ENCODE results near the gene NAA80. TPM values are rescaled to one million over a fixed set of nuclear protein-coding genes. Genes with fewer than 3 reads are reported as not detected.

NAA80 gene
- total RNA-seq, 1 donor from 2014 or later = 6.3 TPM

GRCh38 chr3:50258979-50259378 lies 40.2 kb downstream of the NAA80 start:
- Mint-ChIP-seq H3K9me3 (ENCODE audit: unreplicated experiment) (no peaks in the 10 kb centered on the region), H3K27ac (ENCODE audit: unreplicated experiment) (peak overlapping the region; percentile 41)
- no peak for DNase-seq (ENCODE audit: low read depth)

GRCh38 chr3:50258029-50258680 lies 41.0 kb downstream of the NAA80 start:
- H3K4me2 ChIP-seq (ENCODE audit: low read length) = no peak overlapping the region
- Mint-ChIP-seq H3K4me1 (ENCODE audit: low read depth, unreplicated experiment) (peaks cover 22% of the 10 kb centered on the region), H3K4me3 (ENCODE audit: unreplicated experiment) (no peak overlapping the region), H3K27me3 (ENCODE audit: low read depth, unreplicated experiment) (no peaks in the 10 kb centered on the region), H3K36me3 (ENCODE audit: low read depth, unreplicated experiment) (peaks cover 9% of the 10 kb centered on the region), H3K9me3 (ENCODE audit: unreplicated experiment) (no peaks in the 10 kb centered on the region), H3K27ac (ENCODE audit: unreplicated experiment) (peak overlapping the region; percentile 62)
- H3K36me3 ChIP-seq (ENCODE audit: insufficient read depth, low read length) = peaks cover 24% of the 10 kb centered on the region
- H3K4me3 ChIP-seq (ENCODE audit: insufficient read depth, low read depth, low read length) = no peak overlapping the region
- DNase-seq (ENCODE audit: low read depth) (no peak), FAIRE-seq (no peak)
- H4K20me1 ChIP-seq (ENCODE audit: insufficient read depth, low read length) = peaks cover 40% of the 10 kb centered on the region
- H3K79me2 ChIP-seq (ENCODE audit: insufficient read depth, low read length) = peaks cover 37% of the 10 kb centered on the region
- no peak overlapping the region for H3K27ac ChIP-seq (ENCODE audit: low read depth, low read length)
- H3K4me1 ChIP-seq (ENCODE audit: insufficient read depth, low read length) = peaks cover 34% of the 10 kb centered on the region
- no peaks in the 10 kb centered on the region for H3K9me3 ChIP-seq (ENCODE audit: insufficient read depth, low read depth, low read length)
- H2AFZ ChIP-seq (ENCODE audit: low read depth, low read length) = no peak overlapping the region
- TF ChIP-seq CTCF (IDR thresholded peaks at IDR 0.05; ENCODE audit: insufficient read depth, low read depth, low read length) = no peak
- no peak for TF ChIP-seq EZH2 (IDR thresholded peaks at IDR 0.05; ENCODE audit: insufficient read depth, low read length)
- H3K27me3 ChIP-seq (ENCODE audit: insufficient read depth, low read length) = no peaks in the 10 kb centered on the region
- no peak overlapping the region for H3K9ac ChIP-seq (ENCODE audit: low read length)

More at GRCh38 chr3:50258979-50259378, 40.2 kb downstream of the NAA80 start:
- no peak for TF ChIP-seq CTCF (IDR thresholded peaks at IDR 0.05; ENCODE audit: insufficient read depth, low read depth, low read length)
- no peak for TF ChIP-seq EZH2 (IDR thresholded peaks at IDR 0.05; ENCODE audit: insufficient read depth, low read length)
- Histone ChIP-seq H3K27ac (ENCODE audit: low read depth, low read length) (no peak overlapping the region), H4K20me1 (ENCODE audit: insufficient read depth, low read length) (peaks cover 32% of the 10 kb centered on the region), H2AFZ (ENCODE audit: low read depth, low read length) (no peak overlapping the region), H3K9me3 (ENCODE audit: insufficient read depth, low read depth, low read length) (no peaks in the 10 kb centered on the region), H3K36me3 (ENCODE audit: insufficient read depth, low read length) (peaks cover 20% of the 10 kb centered on the region), H3K4me3 (ENCODE audit: insufficient read depth, low read depth, low read length) (no peak overlapping the region), H3K27me3 (ENCODE audit: insufficient read depth, low read length) (no peaks in the 10 kb centered on the region), H3K9ac (ENCODE audit: low read length) (no peak overlapping the region), H3K79me2 (ENCODE audit: insufficient read depth, low read length) (peaks cover 30% of the 10 kb centered on the region), H3K4me1 (ENCODE audit: insufficient read depth, low read length) (peaks cover 34% of the 10 kb centered on the region), H3K4me2 (ENCODE audit: low read length) (no peak overlapping the region)
- no peak overlapping the region for H3K4me3 Mint-ChIP-seq (ENCODE audit: unreplicated experiment)
- no peak for FAIRE-seq
- H3K4me1 Mint-ChIP-seq (ENCODE audit: low read depth, unreplicated experiment) = peaks cover 16% of the 10 kb centered on the region
- peaks cover 9% of the 10 kb centered on the region for H3K36me3 Mint-ChIP-seq (ENCODE audit: low read depth, unreplicated experiment)
- H3K27me3 Mint-ChIP-seq (ENCODE audit: low read depth, unreplicated experiment) = no peaks in the 10 kb centered on the region

All from astrocyte (in vitro differentiated cells and primary cell).